NCI-H446 treated with DMSO at 0.1 percent for 48 hours (cell line): ENCODE measurements around the gene DSCAM.
A peak's percentile ranks its signal among the peaks of the same experiment; 100 is the strongest.

Experiments
- DNase-seq: peaks from one replicate; lab custom pipeline; 2025; lab: John Stamatoyannopoulos, UW

Gene DSCAM

GRCh38 chr21:40531431-40532110, 315.4 kb downstream of the DSCAM start:
- DNase-seq: no peak

DNA sequence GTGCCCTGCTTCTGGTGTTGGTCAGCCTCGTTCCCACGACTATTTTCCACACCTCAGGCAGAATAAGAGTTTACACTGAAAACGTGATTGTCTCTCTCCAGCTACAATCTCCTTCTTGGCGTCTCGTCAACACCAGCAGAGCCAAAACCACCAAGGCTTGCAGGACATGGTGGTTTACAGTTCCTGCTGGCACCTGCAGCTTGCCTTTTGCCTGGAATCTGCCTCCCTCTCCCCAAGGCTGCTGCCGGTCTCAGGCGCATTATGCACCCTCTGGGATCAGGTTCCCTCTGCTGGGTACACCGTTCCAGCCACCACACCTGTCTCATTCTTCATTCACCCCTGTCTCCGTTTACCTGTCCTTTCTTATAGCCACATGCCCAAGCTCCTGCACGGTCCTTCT, 315.9 kb downstream of the DSCAM start:
- no peak for DNase-seq

- DNase-seq: no peak
Measured at GRCh38 chr21:40517646-40518045, 329.3 kb downstream of the DSCAM start.

DNA sequence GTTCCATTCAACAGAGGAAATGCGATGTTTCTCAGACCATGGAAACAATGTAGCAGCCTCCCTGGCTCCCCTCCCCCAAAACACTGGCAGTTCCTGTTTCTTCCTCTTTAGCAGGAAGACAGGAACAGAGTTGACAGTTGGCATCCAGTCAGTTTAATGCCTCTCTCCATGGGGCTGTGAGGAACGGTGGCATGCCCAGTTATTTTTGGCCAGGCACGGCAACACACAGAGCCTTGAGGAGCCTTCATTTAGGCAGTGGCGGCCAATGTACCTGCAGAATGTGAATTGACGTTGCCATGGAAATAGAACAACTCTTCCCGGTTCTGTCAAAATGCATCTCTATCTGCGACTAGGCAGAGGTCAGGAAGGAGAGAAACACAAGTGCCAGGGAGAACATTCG, 330.6 kb downstream of the DSCAM start:
- no peak for DNase-seq

DNA sequence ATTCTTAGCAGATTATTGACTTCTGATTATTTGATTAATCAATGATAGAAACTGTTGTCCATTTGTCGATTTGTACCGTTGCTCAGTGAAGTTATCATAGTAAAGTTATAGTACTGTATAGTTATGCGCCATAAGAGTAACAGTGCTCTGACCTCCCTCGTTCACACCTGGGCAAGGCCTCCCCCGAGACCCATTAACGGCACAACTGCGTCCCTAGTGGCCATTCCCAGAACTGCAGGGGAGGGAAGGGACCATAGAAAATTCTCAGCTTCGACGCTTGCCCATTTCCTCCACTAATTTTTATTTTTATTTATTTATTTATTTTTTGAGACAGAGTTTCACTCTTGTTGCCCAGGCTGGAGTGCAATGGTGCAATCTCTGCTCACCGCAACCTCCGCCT, 334.4 kb downstream of the DSCAM start:
- no peak for DNase-seq

DNA sequence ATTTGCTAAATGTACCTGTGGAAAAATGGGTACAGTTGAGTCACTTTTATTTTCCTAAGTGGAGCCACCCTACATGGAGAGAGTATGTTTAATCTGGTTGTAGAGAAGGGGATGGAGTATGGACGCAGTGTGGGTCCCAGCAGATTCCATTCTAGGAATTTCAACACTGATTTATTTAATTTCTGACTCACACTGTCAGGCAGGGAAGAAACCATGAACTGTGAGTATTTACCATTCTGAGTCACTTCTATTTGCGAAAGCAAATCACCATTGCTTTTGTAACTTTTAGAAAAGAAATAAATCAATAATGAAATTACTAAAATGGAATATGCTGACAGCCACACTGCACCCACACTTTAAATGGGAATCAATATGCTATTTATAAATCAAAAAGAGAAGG, 339.0 kb downstream of the DSCAM start:
- no peak for DNase-seq

- DNase-seq: no peak
Measured at GRCh38 chr21:40505681-40506080, 341.3 kb downstream of the DSCAM start.

DNA sequence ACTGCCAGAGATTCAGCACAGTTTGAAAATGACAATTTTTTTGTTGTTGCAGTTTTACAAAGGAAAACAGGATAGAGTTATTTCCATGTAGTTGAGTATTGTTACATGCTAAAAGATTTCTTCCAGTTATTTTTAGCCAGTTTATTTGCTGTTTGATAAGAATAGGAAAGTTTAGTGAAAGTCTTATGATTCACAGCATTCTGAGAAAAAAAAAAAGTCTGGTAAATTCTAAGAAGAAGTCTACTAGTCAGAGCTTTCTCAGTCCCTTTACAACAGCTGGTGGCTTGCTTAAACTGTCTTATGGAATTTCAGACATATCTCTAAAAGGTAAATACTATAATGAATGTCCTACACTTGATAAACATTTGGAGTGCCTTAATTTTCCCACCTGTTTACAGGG, 341.7 kb downstream of the DSCAM start:
- no peak for DNase-seq

GRCh38 chr21:40504825-40505224, 342.1 kb downstream of the DSCAM start:
- DNase-seq: no peak

DNA sequence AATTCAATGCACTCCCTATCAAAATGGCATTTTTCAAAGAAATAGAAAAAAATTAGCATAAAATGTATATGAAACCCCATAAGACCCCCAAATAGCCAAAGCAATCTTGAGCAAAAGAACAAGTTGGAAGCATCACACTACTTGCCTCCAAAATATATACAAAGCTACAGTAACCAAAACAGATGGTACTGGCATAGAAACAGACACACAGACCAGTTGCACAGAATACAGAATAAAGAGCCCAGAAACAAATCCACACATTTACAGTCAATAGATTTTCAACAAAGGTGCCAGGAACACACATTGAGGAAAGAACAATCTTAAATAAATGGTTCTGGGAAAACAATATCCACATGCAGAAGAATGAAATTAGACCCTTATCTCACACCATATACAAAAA, 350.8 kb downstream of the DSCAM start:
- peak; percentile 6 for DNase-seq

DNA sequence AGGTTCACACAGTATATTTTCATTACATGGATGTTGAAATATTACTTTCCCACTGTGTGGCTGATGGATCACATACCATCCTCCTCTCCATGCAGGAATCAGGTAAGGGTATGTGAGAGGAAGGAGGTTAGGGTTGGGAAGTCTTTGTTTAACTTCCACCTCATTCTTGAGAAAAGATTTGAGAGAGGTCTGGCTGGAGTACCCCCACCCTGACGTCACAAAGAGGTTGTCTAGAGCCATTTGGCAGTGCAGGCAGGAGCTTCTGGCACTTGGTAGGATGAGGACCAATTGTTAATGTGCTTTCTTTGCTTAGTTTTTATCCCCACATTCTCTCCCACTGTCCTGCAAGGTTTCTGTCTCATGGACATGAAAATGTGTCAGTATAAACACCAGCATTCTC, 356.6 kb downstream of the DSCAM start:
- DNase-seq: no peak

DNA sequence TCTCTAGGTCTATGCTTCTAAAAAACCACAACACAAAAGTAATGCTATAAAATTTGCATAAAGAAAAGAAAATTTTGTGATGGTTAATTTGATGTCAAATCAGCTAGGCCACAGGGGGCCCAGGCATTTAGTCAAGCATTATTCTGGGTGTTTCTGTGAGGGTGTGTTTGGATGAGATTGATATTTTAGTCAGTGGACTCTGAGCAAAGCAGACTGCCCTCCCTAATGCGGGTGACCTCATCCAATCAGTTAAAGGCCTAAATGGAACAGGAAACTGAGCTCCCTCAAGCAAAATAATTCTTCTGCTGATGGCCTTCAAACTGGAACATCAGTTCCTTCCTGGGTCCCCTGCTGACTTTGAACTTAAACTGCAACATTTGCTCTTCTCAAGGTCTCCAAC, 358.0 kb downstream of the DSCAM start:
- DNase-seq: no peak

GRCh38 chr21:40481764-40482163, 365.2 kb downstream of the DSCAM start:
- no peak for DNase-seq

GRCh38 chr21:40474513-40474912, 372.4 kb downstream of the DSCAM start:
- no peak for DNase-seq

GRCh38 chr21:40472013-40472412, 374.9 kb downstream of the DSCAM start:
- no peak for DNase-seq

DNA sequence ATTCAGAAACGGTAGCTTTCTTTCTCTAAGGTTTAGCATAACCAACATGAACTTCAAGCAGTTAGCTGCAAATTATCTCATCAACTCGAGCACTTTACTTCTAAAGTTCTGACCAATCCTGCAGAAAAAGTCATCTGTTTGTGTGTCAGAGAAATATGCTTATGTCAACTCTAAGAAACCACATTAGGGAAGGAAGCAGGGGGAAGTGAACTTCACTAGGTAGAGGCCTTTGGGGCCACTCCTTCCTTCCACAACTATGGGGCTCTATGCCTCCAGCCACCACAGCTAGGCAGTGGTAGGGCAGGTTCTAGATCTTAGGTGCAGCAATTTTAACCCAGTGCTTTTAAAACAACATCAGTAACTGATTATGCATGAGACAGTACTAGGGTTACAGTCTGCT, 375.9 kb downstream of the DSCAM start:
- DNase-seq: no peak

- DNase-seq: no peak
Measured at GRCh38 chr21:40466893-40467483, 380.0 kb downstream of the DSCAM start.

GRCh38 chr21:40465382-40465781, 381.6 kb downstream of the DSCAM start:
- no peak for DNase-seq

DNA sequence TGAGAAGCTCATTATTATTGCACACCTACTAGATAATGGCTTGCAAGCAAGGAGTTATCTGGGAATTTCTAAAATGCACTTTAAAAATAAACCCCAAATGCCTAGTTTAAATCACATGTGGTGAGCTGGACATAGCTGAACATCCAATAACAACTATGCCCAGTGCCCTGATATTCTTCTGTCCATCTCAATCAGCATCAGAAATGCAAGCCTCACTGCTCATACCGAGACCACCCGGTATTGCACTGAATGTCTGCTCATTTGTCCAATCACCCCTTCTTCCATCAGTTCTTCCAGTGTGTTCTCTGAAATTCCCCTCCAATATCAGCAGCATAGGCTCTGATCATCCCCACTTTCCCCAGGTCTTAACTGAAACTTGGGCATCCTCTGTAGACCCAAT, 383.8 kb downstream of the DSCAM start:
- no peak for DNase-seq

GRCh38 chr21:40461008-40461407, 385.9 kb downstream of the DSCAM start:
- DNase-seq: no peak

DNA sequence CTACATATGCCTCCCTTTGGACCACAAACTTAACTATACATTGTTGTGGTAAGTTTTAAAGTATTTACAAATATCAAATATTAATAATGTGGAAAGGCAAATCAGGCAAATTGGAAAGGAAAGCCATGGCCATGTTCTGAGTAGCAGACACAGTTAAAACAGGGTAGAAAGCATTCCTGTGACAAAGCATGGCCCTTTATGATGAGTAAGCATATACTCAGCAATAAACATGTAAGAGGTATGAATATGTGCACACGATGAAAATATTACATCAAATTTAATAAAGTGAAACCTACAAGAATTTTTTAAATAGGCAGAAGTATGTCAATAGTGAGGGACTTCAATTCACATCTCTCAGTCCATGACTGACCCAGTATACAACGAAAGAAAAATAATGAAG, 389.2 kb downstream of the DSCAM start:
- DNase-seq: no peak

GRCh38 chr21:40454057-40454456, 392.9 kb downstream of the DSCAM start:
- DNase-seq: no peak

DNA sequence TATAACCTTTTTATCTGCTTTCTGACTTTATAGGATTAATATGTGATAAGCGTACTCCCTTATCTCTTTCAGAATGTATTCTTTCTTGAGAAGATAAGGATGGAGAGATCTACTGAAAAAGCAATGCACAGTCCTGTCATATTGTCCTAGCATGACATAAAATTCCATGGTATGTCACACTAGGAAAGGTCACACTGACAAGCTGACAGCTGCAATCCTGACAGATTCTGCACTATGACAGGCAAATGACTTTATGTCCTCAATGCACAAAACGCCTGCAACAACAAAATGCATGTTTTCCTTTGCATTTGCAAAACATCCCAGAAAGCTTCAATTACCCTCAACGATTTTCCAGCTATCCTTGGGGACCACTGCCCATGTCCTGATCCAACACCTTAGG, 393.8 kb downstream of the DSCAM start:
- no peak for DNase-seq

- no peak for DNase-seq
Measured at GRCh38 chr21:40452548-40452947, 394.4 kb downstream of the DSCAM start.
